Femur (tissue), 1 donor: ENCODE results near the gene NPLOC4.

Source experiments
- DNase-seq: peaks from one replicate; pipeline ENCODE4 v3.0.0-alpha.2; 2017

Gene NPLOC4

GRCh38 chr17:81582749-81583148 lies 54.2 kb downstream of the NPLOC4 start:
- DNase-seq: no peak

GRCh38 chr17:81582341-81582740 lies 54.6 kb downstream of the NPLOC4 start:
- DNase-seq: no peak

- DNase-seq: no peak
Observed at GRCh38 chr17:81581758-81582157, 55.2 kb downstream of the NPLOC4 start.

- no peak for DNase-seq
Observed at GRCh38 chr17:81580481-81580880, 56.4 kb downstream of the NPLOC4 start.

- DNase-seq: no peak
Observed at GRCh38 chr17:81579821-81580321, 57.0 kb downstream of the NPLOC4 start.

GRCh38 chr17:81579298-81579697 lies 57.6 kb downstream of the NPLOC4 start:
- DNase-seq: no peak

- DNase-seq: no peak
Observed at GRCh38 chr17:81578561-81579225, 58.2 kb downstream of the NPLOC4 start.

GRCh38 chr17:81578038-81578441 lies 58.9 kb downstream of the NPLOC4 start:
- DNase-seq: no peak

- DNase-seq: no peak
Observed at GRCh38 chr17:81577278-81578000, 59.5 kb downstream of the NPLOC4 start.

- DNase-seq: no peak
Observed at GRCh38 chr17:81576621-81577277, 60.2 kb downstream of the NPLOC4 start.

- DNase-seq: no peak
Observed at GRCh38 chr17:81575836-81576235, 61.1 kb downstream of the NPLOC4 start.

GRCh38 chr17:81574643-81574956 lies 62.3 kb downstream of the NPLOC4 start:
- DNase-seq: no peak

GRCh38 chr17:81573794-81574642 lies 62.9 kb downstream of the NPLOC4 start:
- no peak for DNase-seq

GRCh38 chr17:81572563-81573168 lies 64.2 kb downstream of the NPLOC4 start:
- no peak for DNase-seq

- DNase-seq: no peak
Observed at GRCh38 chr17:81570964-81571363, 65.9 kb downstream of the NPLOC4 start.

- DNase-seq: no peak
Observed at GRCh38 chr17:81569986-81570514, 66.9 kb downstream of the NPLOC4 start.

- DNase-seq: no peak
Observed at GRCh38 chr17:81568416-81568815, 68.5 kb downstream of the NPLOC4 start.

GRCh38 chr17:81567191-81567590 lies 69.7 kb downstream of the NPLOC4 start:
- no peak for DNase-seq

- DNase-seq: peak; percentile 86
Observed at GRCh38 chr17:81566461-81567126, 70.3 kb downstream of the NPLOC4 start.

GRCh38 chr17:81565231-81565630 lies 71.7 kb downstream of the NPLOC4 start:
- DNase-seq: peak; percentile 11

- DNase-seq: peak; percentile 13
Observed at GRCh38 chr17:81564778-81565177, 72.1 kb downstream of the NPLOC4 start.
